Glomerular visceral epithelial cell (primary cell): ENCODE results near the gene HP1BP3.
"Not testable (repeated sequence)": the region's sequence is repeated elsewhere in the genome, so short reads cannot be mapped to it uniquely, and the experiment has no call there.

Experiments used
- DNase-seq: peaks from one replicate; pipeline ENCODE4 v3.0.0-alpha.2; 2016; ENCODE audit errors: extremely low spot score

Gene HP1BP3, protein sequence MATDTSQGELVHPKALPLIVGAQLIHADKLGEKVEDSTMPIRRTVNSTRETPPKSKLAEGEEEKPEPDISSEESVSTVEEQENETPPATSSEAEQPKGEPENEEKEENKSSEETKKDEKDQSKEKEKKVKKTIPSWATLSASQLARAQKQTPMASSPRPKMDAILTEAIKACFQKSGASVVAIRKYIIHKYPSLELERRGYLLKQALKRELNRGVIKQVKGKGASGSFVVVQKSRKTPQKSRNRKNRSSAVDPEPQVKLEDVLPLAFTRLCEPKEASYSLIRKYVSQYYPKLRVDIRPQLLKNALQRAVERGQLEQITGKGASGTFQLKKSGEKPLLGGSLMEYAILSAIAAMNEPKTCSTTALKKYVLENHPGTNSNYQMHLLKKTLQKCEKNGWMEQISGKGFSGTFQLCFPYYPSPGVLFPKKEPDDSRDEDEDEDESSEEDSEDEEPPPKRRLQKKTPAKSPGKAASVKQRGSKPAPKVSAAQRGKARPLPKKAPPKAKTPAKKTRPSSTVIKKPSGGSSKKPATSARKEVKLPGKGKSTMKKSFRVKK

DNA sequence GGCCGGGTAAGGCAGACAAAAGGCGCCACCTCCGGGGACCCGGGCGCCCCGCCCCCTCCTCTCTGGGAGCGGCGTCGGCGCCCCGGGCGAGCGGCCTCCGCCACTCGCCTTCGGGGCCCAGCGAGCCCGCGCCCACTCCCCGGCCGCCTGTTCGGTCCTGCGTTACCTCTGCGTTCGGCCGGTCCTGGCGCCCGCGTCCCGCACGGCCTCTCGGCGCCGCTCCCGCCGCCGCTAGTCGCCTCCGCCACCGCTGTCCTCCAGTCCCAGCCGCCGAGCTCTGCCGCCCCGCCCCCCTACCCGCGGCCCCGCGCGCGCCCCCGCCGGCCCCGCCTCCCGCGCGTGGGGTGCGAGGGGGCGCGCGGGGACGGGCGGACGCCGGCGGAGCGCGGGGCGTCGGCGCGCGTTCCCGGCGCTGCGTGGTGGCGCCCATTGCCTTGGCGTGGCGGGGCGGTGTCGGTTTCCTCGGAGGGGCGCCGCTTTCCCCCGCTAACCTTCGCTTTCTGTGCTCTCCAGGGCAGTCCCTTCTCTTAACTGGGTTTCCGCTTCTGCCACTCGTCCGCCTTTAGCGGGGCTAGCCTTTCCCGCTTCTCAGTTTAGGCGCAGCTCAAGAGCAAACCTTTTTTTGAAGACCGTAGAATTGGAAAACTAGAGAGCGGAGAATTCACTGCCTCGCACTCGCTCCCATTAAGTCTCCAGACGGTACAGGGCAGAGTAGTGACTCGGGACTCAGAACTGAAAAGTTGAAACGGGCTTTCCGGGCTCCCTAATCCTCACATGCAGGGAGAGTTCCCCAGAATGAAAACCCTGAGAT is at the start of gene HP1BP3:
TSS of gene HP1BP3 (minus strand) at position 279 of the 811 bp plus-strand sequence. CDS start 6,867 bp downstream, outside the sequence.
- DNase-seq, result peak; percentile 86

DNA sequence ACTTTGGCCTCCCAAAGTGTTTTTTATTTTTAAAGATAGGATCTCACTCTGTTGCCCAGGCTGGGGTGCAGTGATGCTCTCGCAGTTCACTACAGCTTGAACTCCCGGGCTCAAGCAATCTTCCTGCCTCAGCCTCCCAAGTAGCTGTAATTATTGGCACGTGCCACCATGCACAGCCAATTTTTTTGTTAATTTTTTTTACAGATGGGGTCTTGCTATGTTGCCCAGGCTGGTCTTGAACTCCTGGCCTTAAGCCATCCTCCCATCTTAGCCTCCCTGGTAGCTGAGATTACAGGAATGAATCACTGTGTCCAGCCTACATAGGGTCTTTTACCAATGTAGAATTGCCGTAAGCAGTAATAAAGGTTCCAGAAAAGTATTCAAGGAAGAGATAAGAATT is 49.1 kb upstream of the HP1BP3 start:
- DNase-seq, result no peak

DNA sequence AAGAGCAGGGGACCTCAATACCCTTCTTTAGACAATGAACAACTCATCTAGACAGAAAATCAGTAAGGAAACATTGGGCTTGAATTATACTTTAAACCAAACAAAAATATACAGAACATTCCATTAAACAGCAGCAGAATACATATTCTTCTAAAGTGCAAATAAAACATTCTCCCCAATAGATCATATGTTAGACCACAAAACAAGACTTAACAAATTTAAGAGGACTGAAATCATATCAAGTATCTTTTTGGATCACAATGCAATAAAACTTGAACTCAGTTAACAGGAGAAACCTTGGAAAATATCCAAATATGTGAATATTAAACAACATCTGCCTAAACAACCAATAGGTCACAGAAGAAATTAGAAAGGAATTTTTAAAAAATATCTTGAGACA is 47.7 kb upstream of the HP1BP3 start:
- no peak for DNase-seq

DNA sequence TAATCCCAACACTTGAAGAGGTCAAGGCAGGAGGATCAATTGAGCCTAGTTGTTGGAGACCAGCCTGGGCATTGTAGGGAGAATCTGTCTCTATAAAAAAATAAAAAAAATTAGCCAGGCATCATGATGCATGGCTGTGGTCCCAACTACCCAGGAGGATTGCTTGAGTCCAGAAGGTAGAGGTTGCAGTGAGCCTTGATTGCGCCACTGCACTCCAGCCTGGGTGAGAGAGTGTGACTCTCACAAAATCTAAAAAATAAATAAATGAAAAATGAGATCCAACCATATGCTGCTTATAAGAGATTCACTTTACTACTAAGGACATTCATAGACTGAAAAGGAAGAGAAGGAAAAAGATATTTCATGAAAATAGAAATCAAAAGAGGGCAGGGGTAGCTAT is 47.1 kb upstream of the HP1BP3 start:
- no peak for DNase-seq

DNA sequence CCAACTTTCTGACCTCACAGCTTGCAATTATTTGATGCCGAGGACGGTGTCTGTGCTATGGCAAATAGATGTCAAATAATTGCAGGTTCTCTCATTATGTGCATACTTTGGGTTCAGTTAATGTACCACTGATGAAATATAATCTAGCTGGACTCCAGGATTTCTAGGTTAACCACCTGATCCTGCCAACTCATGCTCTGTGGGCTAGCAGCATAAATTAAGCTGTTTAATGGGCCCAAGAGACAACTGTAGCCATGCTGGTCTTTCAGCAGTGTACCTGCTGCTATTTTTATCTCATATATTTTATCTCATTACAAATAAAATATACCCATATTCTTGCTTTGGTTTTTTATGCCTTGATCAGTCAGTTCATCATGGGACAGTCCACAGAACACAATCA is 43.3 kb upstream of the HP1BP3 start:
- no peak for DNase-seq

DNA sequence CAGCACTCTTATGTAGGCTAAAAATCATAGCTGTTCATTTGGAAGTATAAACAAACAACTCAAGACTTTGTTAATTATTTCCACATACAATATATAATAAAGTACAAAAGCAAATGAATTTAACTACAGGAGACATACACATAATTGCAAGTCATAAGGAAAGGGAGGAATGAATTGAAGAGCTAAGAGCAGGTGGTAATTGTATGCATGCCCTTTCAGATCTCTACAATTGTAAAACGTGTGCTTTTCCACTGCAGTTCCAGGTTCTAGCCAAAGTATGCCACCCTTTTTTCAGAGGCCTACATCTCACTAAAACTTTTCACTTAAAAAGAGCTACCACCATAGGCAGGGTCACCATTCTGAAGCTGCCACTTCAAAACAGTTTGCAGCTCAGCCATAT is 42.8 kb upstream of the HP1BP3 start:
- DNase-seq, result no peak

DNA sequence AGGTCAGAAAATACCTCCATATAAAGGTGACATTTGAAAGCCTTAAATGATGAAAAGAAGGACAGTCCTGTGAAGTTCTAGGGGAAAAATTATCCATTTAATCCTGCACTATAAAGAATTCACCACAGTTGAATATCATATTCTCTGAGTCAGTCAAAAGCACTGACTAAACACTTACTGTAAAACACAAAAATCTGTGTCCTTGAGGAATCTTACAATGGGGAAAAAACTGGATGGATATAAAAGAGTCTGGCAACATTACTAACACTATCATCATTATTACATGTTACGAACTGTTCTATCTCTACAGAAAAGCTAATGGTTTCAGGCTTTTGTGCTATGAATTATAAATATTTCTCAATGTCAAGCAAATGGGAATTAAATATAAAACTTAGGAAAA is 42.4 kb upstream of the HP1BP3 start:
- no peak for DNase-seq

DNA sequence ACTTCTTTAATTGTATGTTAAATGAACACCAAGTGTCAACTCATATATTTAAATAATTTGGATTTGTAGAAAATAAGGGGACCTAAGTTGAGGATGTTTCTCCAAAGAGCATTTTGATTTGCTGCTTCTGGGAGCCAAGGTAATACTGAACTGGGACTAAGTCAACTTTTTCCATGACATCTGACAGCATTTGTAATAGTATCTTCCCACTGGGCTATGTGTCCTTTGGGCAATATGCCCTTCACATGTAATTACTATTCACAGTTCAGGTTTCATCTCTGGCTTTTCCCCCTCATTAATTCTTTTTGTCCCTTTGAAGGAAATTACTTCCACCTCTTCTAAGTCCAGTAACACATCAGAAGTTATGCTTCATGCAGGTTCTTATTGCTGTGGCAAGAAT is 36.7 kb upstream of the HP1BP3 start:
- no peak for DNase-seq

DNA sequence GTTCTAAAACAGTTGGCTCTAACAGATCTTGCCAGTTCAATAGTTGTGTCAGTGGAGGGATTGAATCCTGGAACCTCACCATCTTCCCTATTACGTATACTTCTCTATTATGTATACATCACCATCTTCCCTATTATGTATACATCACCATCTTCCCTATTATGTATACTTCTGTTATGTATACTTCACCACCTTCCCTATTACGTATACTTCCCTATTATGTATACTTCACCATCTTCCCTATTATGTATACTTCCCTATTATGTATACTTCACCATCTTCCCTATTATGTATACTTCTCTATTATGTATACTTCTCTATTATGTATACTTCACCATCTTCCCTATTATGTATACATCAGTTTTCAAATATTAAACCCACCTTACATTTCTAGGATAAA is 34.4 kb upstream of the HP1BP3 start:
- no peak for DNase-seq

DNA sequence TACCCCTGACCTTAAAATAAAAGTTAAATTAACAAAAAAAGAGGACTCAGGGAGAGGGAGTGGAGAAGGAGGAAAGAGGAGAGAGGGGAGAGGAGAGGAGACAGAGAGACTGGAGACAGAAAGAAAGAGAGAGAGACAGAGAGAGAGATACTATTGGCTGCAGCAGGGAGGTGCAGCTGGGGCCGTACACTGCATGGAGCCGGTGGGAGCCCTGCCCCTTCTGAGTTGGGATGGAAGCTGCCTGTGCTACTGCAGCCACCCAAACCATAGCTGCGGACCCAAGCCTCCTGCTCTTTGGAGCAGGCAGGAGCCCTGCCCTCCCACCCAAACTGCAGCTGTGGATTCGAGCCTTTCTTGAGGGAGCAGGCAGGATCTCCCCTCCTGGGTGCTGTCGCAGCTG is 32.7 kb upstream of the HP1BP3 start:
- no peak for DNase-seq

DNA sequence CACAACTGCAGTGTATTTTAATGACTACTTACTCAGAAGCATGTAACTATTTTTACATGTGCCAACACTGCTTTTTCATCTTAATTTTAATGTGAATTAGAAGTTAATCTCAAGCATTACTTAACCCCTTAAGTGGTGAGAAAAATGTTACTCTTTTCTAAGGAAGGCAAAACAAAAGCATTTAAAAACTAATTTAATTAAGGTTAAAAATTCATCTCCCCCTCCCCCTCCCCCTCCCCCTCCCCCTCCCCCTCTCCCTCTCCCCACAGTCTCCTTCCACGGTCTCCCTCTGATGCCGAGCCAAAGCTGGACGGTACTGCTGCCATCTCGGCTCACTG is 27.4 kb upstream of the HP1BP3 start:
- DNase-seq, result no peak

DNA sequence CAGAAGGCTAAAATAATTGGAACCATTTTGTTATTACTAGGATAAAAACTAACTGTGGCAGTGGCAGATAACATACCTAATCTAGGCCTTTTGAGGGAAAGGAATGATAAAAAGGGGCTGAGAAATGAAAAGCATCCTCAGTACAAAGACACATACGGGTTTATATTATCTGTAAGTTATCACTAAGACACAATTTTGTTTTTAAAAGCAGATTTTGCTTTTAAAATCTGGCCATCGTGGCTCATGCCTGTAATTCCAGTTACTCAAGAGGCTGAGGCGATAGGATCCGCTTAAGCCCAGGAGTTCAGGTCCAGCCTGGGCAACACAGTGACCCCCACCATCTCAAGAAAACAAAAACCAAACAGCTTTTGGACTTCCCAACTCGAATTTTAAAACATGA is 24.8 kb upstream of the HP1BP3 start:
- no peak for DNase-seq

DNA sequence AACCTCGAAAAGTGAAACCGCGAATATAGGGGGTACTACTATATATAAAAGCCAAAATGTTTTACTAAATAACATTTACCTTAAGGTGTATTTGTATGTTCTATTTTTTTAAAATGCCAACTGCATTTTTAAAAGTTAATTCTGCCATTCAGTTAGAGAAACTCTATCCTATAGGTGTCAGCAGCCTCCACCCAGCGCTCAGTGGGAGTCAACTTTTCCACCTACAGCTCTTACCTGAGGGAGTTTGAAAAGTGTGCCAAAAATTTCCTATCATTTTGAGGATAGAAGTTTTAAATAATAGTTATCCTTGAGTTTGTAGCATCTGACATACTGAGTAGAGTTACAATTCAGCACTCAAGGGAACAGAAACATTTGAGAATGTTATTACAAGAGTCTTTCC is 6.1 kb upstream of the HP1BP3 start:
- no peak for DNase-seq

DNA sequence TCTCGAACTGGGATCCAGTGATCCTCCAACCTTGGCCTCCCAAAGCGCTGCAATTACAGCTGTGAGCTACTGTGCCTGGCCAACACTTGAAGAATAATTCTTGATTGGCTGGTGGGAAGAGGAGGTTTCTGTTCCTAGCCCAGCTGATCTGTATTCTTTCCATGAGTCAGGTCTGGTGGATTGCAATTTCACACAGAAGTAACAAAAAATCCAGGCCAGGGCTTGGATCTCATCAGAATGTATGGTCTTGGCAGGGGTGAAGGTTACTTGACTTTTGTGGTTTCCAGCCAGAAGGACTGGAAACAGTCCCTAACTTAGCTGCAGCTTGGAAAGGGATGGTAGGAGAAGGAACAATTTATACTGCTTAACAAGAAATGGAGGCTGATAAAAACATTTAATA is 5.1 kb upstream of the HP1BP3 start:
- DNase-seq, result peak; percentile 38

DNA sequence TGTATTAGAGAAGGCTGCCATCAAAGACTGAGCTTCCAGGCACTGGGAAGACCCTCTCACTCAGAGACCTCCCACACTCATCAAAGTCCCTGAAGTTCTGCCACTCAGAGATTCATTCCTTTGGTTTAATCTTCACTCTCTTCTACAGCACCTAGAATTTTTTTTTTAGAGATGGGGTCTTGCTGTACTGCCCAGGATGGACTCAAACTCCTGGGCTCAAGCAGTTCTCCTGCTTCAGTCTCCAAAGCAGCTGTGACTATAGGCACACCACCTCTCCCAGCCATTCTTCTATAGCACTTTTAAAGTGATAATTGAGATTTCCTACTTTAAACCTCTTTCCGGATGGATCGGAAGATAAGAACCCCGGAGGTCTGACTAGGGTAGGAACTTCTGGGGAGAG is 3.7 kb upstream of the HP1BP3 start:
- DNase-seq, result no peak

DNA sequence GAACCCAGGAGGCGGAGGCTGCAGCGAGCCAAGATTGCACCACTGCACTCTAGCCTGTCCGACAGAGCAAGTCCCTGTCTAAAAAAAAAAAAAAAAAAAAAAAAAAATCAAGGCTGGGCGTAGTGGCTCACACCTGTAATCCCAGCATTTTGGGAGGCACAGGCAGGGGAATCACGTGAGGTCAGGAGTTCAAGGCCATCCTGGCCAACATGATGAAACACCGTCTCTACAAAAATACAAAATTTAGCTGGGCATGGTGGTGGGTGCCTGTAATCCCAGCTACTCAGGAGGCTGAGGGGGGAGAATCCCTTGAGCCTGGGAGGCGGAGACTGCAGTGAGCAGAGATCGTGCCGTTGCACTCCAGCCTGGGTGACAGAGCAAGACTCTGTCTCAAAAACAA is 2.5 kb upstream of the HP1BP3 start:
- not testable (repeated sequence) for DNase-seq

DNA sequence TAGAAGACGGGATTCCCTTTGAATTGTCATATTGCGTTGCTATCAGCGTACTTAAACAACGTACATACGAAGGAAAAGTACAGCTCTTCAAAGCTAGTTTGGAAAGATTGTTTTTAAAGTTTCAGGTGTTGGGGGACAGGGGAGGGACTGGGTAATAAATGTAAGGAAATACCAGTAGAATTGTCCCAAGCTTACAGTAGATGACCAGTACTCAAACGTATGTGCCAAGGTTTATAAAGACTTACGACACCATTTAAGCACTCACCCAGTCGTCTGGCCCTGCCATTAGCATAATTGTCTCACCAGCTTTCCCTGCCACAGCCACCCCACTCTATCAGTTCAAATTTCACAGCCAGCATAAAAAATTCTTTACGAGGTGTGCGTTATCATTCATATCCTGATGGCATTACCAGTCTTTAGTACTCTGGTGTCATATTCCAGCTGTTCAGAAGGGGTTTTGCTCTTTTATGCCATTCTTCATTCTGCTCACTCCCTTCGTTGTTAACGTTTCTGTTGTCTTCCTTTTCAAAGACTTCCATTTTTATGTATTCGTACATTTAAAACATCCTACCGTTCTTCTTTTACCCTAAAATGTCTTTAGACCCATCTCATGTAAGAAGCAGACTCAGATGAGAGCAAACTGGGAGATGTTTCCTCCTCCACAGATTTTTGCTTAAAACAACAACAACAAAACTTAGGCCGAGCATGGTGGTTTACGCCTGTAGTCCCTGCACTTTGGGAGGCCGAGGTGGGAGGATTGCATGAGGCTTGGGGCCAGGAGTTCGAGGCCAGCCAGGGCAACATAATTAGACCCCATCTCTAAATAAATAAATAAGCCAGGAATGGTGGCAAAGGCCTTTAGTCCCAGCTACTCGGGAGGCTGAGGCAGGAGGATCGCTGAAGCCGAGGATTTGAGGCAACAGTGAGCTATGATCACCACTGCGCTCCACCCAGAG is 1.0 kb upstream of the HP1BP3 start:
- peak; percentile 58 for DNase-seq

DNA sequence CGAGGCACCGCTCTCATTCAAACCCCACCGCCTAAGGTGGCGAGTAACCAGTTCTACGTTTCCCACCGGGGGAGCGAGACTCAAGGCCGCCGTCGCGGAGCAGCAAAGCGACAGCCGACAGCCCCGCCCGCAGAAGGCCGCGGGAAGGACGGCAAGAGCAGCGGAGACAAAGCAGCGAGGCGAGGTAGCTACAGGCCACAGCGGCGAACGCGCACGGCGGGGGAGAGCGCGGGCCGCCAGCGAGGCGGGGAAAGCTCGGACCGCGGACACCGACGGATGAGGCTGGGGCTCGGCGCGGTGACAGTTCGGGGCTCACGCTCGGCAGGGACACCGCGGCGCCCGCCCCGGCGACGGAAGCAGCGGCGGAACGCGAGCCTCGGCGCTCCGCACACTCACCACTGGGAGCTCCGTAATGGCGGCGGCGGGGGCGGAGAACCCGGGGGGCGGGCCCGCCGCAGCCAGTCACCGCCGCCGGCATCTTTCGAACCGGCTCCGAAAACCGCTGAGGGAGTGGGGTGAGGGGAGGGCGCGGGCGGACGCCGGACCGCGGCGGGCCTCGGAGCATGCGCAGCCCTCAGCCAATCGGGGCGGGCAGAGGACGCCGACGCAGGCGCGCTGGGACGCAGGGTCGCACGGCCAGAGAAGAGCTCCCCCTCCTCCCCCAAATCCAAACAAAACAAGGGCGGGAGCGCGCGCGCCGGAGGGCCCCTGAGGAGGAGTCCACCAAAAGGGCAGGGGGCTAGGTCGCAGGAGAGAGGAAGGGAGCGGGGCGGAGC is 666 bp downstream of the HP1BP3 start:
- peak; percentile 97 for DNase-seq

DNA sequence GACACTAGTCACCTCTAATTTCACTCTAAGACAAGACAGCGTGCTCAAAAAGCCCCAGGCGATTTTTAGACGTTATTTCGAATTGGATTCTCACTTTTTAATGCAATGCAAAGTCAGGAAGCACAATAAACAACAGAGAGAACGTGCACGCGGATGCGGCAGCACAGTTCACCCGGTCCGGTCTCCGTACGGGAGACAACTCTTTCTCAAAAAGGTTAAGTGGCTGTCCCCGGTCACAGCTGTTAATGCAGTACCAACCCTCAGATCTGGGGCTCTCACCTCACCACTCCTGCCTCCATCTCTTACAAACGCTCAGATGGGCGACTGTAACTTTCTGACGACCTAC is 1.2 kb downstream of the HP1BP3 start:
- DNase-seq, result no peak

DNA sequence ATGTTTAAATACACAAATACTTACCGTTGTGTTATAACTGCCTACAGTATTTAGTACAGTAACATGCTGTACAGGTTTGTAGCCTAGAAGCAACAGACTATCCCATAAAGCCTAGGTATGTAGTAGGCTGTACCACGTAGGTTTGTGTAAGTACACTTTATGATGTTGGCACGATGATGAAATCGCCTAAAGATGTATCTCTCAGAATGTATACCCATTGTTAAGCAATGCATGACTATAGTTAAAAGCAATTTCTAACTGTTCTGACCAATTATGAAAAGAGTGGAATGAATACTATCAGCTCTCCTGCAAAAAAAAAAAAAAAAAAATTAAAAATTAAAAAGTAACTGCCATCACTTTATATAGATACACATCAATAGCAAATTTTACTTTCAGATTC is 11.4 kb downstream of the HP1BP3 start:
- DNase-seq, result no peak

DNA sequence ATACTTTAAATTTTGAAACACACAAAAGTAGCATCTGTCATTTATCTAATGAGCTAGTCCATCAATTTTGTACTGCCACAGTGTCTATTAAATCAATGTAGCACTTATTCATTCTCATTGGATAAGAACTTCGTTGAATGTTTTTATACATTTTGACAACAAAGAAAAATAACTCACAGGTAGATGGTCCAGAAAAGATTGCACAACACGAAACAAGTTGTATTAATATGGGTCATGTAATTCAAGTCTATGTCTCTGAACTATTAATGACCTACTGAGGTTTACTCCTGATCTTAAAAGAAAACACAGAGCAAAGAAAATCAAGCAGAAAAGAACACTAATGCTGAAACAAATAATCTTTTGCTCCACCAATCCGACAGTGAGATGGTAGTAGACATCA is 15.3 kb downstream of the HP1BP3 start:
- no peak for DNase-seq
